HEK293 (cell line): ENCODE measurements around the gene POGZ.

Experiments used
- CTCF ChIP-seq: fragments of 450-650 bp; formaldehyde crosslinking; IDR thresholded peaks from 2 replicates; pipeline ENCODE4 v1.5.1; 2016; ENCODE audit warnings: missing biosample characterization, missing genetic modification characterization
- TCF7L2 ChIP-seq: IDR thresholded peaks from 2 replicates; pipeline ENCODE4 v1.6.1; 2011; ENCODE audit warnings: low read depth, mild to moderate bottlenecking, inconsistent platforms, low read length, moderate library complexity, borderline replicate concordance
- TF ChIP-seq, protein P1 (sequence below): fragments of 450-650 bp; formaldehyde crosslinking; IDR thresholded peaks from 2 replicates; pipeline ENCODE4 v1.5.1; 2016; ENCODE audit warnings: missing biosample characterization, missing genetic modification characterization

DNA sequence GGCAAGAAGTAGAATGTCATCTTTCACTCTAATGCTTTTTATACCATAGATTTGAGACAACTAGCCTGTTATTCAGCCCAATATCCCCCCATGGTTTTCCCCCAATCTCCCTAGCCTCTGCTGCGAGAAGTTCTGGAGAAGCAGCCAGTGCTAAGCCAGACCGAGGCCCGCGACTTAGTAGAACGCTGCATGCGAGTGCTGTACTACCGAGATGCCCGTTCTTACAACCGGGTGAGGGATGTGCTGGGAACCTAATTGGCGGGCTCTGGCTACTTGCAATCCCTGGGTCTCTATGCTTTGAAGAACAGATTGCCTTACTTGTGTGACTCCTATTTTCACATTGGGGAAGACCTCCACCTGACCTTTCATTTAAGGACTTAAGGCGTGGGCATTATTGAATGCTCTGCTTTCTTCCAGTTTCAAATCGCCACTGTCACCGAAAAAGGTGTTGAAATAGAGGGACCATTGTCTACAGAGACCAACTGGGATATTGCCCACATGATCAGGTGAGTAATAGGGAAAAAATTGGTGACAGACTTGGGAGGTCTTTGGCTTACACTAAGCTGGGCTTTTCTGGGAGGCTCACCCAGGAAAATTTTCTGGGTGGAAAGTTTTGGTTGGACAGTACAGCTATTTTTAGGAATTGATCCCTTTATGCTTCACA is 58.0 kb downstream of the POGZ start:
- TF ChIP-seq TCF7L2 (no peak), CTCF (tag by site-specific recombination) (no peak)
- TF ChIP-seq, protein P1, sequence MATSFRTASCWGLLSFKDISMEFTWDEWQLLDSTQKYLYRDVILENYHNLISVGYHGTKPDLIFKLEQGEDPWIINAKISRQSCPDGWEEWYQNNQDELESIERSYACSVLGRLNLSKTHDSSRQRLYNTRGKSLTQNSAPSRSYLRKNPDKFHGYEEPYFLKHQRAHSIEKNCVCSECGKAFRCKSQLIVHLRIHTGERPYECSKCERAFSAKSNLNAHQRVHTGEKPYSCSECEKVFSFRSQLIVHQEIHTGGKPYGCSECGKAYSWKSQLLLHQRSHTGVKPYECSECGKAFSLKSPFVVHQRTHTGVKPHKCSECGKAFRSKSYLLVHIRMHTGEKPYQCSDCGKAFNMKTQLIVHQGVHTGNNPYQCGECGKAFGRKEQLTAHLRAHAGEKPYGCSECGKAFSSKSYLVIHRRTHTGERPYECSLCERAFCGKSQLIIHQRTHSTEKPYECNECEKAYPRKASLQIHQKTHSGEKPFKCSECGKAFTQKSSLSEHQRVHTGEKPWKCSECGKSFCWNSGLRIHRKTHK (tag by site-specific recombination) = no peak
